Head of caudate nucleus (tissue), 42 donors: ENCODE data around the gene MAST1.
"Not testable (repeated sequence)": the region's sequence is repeated elsewhere in the genome, so short reads cannot be mapped to it uniquely, and the experiment has no call there.

Source experiments
- DNase-seq, 42 donors: peaks; one replicate each; pipeline versions ENCODE4 v3.0.0 to v3.0.0-alpha.2; 2020 to 2021; ENCODE audit warnings: mixed read lengths in 7 of 42
- intact Hi-C: fragments of 100-400 bp; cut with DNase I; formaldehyde crosslinking; loops from one replicate; pipeline ENCODE4 v1.15.0; 2022

Gene MAST1

DNA sequence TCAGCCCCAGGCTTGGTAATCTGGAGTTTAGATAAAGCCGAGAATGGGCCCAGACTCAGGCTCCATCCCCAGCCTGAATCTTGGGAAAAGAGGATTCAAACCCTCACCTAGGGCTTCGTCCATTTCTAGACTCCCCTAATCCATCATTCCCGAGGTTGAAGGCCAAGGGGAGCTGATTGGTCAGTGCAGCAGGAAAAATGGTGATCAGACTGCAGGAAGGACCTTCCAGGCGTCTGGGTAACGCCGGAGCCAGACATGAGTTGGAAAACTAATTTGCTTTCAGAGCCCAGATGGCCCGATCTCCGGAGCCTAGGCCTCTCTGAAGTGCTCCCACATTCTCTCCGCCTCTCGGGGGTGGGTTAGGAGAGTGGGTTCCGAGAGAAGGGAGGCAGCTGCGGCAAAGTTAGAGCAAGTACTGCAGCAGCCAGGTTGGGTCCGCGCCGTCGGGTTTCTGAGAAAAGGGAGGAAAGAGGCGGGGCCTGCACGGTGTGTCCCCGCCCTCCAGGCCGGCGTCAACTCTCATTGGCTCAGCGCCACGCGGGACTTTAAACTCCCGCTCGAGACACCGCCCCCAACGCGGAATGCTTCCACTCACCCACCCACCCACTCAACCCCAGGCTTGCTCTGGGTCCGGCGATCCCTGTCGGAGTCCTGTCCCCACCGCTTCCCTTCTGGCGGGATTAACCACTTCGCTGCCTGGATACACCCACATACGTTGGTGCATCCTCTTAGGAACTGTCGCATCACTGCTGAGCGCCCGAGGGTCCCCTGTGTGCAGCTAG, 3.1 kb upstream of the MAST1 start:
- intact Hi-C loops = no loop called here
- DNase-seq = peak in 16 of 42 donors; percentile 17 to 59 (median 29)

DNA sequence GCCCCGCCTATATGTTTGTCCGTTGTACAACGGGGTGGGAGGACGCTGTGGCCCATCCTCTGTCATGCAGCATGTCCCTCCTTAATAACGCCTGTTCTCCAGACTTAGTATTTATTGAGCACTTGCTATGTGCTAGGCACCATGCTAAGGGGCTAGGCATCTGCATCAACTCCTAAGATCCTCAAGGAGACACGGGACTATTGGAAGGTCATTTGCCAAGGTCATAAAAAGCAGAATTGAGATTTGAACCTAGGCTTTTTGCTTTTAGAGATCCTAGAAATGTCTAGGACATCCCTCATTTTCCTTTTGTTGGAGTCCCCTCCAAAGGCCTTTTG, 1.8 kb upstream of the MAST1 start:
- no peak for DNase-seq
- intact Hi-C loops = no loop called here

DNA sequence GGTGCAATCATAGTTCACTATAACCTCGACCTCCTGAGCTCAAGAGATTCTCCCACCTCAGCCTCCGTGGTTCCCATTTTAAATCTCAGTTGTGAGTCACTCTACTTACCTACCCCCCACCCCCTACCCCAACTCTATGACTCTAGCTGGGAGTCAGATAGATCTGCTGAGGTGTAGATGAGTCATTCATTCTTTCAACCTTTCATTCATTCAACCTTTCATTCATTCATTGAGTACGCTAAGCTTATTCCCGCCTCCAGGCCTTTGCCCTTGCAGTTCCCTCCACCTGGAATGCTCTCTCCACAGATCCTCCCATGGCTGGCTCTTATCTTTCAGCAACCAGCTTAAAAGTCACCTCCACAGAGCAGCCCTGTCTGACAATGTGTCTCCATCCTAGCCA, 1.1 kb upstream of the MAST1 start:
- intact Hi-C loops = no loop called here
- peak in 15 of 42 donors; percentile 2 to 70 (median 32) for DNase-seq

DNA sequence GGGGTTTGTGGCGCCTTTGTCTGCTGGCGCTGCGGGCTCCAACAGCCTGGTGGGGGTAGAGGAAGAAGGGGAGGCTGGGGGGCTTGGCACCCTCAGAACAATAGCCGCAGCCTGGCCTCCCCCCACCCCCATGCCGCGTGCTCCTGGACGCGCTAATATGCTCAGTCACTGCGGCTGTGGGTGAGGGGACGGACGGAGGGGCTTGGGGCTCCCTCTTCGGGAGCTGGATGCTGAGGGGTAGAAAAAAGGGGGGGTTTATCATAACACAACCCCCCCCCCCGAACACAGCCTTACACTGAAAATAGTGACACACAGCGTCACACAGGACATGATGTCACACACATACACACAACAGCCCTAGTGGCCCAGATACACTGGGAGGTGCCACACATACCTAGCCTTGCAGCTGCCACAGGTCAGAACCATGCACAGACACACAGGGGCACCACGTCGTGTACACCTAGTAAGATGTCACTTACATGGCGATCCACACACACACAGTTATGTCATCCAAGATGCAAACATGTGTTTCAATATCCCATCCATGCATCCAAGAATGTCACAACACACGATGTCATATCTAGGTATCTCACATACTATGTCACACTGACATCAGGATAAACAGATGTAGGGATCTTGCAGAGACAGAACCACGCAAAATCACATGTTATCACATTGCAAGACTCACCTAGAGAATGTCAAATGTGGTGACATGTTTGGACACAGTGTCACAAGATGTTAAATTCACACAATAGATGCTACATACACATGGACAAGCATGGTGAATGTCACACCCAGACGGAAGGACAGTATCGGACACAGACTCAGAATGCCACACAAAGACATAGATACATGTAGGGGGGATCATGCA, 806 bp downstream of the MAST1 start:
- DNase-seq = no peak
- intact Hi-C loops = no loop called here

- DNase-seq = peak in 29 of 42 donors; percentile 11 to 64 (median 39)
- intact Hi-C loops = no loop called here
Observed at GRCh38 chr19:12840091-12841079, 2.1 kb downstream of the MAST1 start.

DNA sequence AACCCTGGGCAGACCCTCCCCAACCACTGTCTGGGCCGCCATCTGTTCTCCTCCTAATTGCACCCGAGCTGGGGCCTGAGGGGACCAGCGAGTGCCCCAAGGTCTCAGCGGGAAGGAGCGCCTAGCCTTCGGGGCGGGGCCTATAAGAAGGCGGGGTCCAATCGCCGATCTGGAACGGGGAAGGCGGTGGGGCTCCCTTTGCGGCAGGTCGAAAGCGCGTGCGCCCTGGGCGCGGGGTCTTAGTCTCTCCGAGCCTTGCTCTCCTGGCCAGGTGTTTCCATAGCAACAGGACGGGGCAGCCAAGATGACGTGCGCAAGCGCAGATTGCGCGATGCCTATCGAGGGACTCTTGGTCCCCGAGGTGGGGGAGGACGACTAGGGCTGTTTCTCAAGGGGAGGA, 2.8 kb downstream of the MAST1 start:
- intact Hi-C loops = no loop called here
- DNase-seq = peak in 37 of 42 donors; percentile 21 to 77 (median 50)

- DNase-seq = no peak
- intact Hi-C loops = no loop called here
Observed at GRCh38 chr19:12842511-12842910, 4.2 kb downstream of the MAST1 start.

GRCh38 chr19:12843328-12843727, 5.0 kb downstream of the MAST1 start:
- intact Hi-C loops = no loop called here
- DNase-seq = no peak

GRCh38 chr19:12843999-12844732, 5.9 kb downstream of the MAST1 start:
- intact Hi-C loops = no loop called here
- DNase-seq = no peak

DNA sequence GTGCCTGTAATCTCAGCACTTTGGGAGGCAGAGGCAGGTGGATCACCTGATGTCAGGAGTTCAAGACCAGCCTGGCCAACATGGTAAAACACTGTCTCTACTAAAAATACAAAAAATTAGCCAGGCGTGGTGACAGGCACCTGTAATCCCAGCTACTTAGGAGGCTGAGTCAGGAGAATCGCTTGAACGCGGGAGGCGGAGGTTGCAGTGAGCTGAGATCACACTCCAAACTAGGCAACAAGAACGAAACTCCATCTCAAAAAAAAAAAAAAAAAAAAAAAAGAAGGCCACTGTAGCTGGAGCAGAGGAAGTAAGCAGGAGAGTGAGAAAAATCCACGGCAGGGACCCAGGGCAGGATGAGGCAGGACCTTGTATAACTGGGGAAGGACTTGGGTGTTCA, 8.3 kb downstream of the MAST1 start:
- intact Hi-C loops = loop anchor here (5.0 kb wide), 1 partner anchor 79 kb away; no protein-coding TSS in a partner anchor
- not testable (repeated sequence) for DNase-seq

DNA sequence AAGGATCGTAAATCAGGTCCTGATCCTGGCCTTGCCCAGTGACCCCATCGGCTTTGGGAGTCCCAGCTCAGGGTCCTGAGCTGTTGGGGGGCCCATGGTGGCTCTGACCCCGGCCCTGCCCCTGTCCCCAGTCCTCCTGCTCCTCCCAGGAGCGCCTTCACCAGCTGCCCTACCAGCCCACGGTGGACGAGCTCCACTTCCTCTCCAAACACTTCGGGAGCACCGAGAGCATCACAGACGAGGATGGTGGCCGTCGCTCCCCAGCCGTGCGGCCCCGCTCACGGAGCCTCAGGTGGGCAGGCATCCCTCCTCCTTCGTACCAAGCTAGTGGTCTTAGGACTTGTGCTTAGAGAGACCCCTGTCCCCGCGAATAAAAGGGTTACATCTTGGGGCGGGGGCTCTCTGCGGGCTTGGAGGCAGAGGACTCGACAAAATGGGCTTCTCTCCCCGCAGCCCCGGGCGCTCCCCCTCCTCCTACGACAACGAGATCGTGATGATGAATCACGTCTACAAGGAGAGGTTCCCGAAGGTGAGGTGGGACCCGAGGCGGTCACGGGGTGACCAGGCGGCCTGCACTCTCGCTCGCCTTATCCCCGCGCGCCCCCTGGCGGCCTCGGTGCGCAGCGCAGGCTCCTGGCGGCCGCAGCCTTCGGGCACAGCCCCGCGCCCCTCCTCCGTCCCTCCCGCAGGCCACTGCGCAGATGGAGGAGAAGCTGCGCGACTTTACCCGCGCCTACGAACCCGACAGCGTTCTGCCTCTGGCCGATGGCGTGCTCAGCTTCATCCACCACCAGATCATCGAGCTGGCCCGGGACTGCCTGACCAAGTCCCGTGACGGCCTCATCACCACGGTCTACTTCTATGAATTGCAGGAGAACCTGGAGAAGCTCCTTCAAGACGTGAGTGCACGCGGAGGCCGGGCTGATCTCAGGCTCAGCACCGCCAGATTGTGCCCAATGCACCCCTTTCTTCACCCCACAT, 9.1 kb downstream of the MAST1 start:
- peak; percentile 59 to 95 (median 87) for DNase-seq
- intact Hi-C loops = loop anchor here (5.0 kb wide), 1 partner anchor 80 kb away; no protein-coding TSS in a partner anchor

GRCh38 chr19:12856653-12857052, 18.3 kb downstream of the MAST1 start:
- intact Hi-C loops = no loop called here
- no peak for DNase-seq

DNA sequence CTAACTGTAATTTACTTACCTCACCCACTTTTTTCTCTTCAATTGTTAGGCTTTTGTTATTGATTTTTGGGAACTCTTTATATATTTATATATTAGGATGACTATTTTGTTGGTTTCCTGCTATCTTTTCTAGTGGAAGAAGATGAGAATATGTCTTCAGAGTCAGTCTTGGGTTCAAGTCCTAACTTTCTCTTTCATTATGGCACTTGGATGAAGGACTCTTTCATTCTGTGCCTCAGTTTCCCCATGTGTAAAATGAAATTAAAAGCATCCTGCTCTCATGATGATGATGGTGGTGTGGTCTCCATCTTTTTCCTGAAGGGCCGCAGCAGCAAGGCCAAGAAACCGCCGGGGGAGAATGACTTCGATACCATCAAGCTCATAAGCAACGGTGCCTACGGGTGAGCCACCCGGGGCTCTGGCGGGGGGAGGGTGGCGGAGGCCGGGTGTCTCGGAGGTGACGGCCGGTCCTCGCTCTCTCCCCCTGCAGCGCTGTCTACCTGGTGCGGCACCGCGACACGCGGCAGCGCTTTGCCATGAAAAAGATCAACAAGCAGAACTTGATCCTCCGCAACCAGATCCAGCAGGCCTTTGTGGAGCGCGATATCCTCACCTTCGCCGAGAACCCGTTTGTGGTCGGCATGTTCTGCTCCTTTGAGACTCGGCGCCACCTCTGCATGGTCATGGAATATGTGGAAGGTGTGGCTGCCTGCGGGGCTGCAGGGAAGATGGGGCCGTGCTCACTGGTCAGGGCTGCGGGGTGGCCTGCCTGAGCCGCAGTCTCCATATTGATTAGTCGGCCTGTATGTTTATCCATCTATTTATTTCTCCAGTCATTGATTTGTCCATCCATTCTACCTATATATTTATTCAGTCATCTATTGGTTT, 20.0 kb downstream of the MAST1 start:
- intact Hi-C loops = no loop called here
- DNase-seq = no peak

DNA sequence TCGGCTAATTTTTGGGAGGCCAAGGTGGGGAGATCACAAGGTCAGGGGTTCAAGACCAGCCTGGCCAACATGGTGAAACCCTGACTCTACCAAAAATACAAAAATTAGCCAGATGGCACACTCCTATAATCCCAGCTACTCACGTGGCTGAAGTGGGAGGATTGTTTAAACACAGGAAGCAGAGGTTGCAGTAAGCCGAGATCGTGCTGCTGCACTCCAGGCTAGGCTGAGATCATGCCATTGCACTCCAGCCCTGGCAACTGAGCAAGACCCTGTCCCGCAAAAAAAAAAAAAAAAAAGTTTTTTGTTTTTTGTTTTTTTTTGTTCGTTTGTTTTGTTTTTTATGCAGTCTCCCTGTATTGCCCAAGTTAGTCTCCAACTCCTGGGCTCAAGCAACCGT, 21.2 kb downstream of the MAST1 start:
- DNase-seq = no peak
- intact Hi-C loops = no loop called here

DNA sequence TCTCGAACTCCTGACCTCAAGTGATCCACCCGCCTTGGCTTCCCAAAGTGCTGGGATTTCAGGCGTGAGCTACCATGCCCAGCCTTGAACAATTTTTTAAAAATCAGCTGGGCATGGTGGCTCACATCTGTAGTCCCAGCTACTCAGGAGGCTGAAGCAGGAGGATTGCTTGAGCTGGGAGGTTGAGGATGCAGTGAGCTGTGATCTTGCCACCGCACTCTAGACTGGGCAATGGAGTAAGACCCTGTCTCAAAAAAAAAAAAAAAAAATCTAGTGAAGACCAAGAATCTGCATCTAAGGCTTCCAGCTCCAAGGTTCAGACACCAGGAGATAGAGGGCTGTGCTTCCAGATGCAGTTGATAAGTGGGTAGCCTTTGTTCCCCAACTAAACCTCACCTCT, 25.8 kb downstream of the MAST1 start:
- intact Hi-C loops = no loop called here
- no peak for DNase-seq
